Epithelial cell of proximal tubule (primary cell): ENCODE measurements around the gene B9D1. TPM values are rescaled to one million over a fixed set of nuclear protein-coding genes. Genes with fewer than 3 reads are reported as not detected.

Experiments
- DNase-seq: peaks from one replicate; pipeline ENCODE4 v3.0.0-alpha.2; 2011; ENCODE audit warnings: low read depth
- H3K4me3 ChIP-seq: 2 replicates; pipeline ENCODE4 v1.5.1; 2011; ENCODE audit warnings: low read depth, mild to moderate bottlenecking, low read length
- CTCF ChIP-seq: conservative IDR thresholded peaks from 2 replicates; pipeline ENCODE4 v1.5.1; 2012; ENCODE audit warnings: low read depth, mild to moderate bottlenecking, low read length
- total RNA-seq: library from RNA; depleted of rRNA; stranded (reverse); fragments of >200 nt; gene quantifications from 2 replicates; pipeline ENCODE4 v1.2.3, GENCODE V29; 2015

Gene B9D1
- total RNA-seq, 1 donor from 2014 or later, result 44.2 TPM

DNA sequence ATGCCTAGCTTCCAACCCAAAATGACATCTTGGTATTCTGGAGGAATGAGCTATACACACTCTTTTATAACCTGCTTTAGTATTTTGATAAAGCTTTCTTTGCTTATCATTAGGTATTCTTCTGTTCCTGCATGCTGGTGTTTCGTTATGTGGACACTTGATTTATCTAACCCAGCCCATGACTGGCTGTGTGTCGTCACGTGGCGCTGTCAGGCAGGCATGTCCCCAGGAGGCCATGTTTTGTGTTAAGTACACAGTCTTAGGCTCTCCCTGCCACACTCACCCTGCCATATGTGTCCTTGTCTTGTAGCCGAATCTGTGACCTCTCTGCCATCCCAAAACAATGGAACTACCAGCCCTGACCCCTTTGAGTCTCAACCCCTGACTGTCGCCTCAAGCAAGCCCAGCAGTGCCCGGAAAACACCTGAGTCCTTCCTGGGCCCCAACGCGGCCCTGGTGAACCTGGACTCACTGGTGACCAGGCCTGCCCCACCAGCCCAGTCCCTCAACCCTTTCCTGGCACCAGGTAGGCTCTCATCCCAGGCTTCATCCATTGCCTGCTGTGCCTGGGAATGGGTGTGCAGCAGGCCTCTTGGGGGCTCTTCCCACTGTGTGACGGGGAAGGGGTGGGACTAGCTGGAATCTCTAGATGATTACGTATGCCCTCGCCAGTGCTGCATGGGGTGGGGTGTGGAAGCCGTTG lies 30.8 kb downstream of the B9D1 start:
- H3K4me3 ChIP-seq, result no peak overlapping the region
- no peak for TF ChIP-seq CTCF
- DNase-seq, result no peak

DNA sequence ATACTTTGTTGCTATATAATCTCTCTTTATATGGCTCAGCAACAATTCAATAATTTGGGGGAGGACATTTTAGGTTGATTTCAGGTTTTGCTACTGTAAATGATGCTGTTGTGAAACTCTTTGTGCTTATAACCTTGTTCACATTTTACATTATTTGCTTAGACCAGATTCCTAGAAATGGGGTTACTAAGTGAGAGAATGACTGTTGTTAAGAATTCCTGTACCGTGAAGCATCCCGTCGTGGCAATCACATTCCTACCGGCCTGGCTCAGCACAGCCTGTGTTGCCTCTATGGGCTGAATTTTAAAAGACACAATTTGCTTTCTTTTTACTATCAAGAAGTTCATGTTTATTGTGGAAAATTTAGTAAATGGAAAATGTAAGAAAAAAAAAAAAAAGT lies 31.4 kb downstream of the B9D1 start:
- no peak for TF ChIP-seq CTCF
- H3K4me3 ChIP-seq, result no peak overlapping the region
- no peak for DNase-seq

- no peak for TF ChIP-seq CTCF
- DNase-seq, result no peak
Measured at GRCh38 chr17:19330271-19330670, 32.3 kb downstream of the B9D1 start.

DNA sequence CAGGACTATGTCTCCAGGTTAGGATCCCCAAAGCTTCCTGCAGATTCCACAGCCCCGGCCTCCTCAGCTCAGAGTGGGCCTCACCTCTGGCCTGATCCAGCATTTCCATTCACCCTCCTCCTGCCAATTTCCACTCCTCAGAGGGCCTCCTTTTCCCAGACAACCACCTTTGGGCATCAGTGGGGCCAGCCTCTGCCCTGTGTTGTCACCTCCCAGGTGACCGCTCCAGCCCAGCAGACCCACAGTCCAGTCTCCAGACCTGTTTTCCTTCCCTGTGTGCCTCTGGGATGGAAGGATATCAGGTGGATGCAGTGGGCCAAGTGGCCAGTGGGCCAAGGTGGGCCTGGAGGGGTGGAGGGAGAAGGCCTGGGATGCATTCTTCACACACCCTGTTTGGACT lies 32.7 kb downstream of the B9D1 start:
- H3K4me3 ChIP-seq, result no peak overlapping the region
- DNase-seq, result no peak
- no peak for TF ChIP-seq CTCF

More at GRCh38 chr17:19330271-19330670, 32.3 kb downstream of the B9D1 start:
- no peak overlapping the region for H3K4me3 ChIP-seq

DNA sequence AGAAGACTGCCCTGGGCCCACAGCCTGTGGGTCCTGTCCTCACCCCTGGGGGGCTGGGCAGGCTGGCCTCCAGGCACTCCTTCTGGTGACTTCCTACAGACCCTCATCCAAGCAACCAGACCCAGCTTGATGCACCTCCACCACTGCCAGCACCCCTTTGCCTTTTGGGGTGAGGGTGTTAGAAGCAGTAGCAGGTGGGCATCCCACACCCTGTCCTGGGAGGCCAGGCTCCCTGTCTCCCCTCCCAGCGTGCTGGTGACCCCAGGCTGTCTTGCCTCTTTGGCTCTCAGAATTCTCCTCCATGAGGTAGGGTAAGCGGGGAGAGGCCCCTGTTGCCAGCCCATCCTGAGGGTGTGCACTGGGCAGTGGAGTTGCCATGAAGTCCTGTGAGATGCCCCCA lies 33.4 kb downstream of the B9D1 start:
- DNase-seq, result no peak
- no peak for TF ChIP-seq CTCF
- no peak overlapping the region for H3K4me3 ChIP-seq

DNA sequence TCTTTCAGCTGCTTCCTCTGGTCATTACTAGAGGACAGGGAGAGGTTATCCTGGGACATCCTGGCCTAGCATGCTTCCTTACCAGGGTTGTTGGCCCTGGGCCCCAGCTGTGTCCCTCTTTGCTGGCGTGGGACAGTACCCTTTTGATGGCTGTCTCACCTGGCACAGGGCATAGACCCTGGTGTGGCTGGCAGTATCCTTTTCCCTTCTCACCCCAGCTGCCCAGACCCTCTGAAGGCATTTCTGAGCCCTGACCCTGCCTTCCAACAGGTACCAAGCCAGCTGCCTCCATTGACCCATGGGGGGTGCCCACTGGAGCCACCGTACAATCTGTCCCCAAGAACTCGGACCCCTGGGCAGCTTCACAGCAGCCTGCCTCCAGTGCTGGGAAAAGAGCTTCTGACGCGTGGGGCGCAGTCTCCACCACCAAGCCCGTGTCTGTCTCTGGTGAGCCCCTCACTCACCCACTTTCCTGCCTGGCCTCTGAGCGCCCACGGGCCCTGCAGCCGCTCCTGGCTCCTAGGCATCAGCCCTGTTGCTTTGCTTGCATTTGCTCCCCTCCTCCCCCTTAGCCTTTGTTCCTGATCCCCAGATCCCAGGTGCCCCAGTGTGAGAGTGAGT lies 34.0 kb downstream of the B9D1 start:
- no peak for DNase-seq
- no peak overlapping the region for H3K4me3 ChIP-seq
- no peak for TF ChIP-seq CTCF

GRCh38 chr17:19327031-19327783 lies 35.3 kb downstream of the B9D1 start:
- DNase-seq, result peak; percentile 87
- TF ChIP-seq CTCF, result peak; percentile 18
- H3K4me3 ChIP-seq, result no peak overlapping the region
